ENCODE data around the gene ITM2C.

ITM2C gene

GRCh38 chr2:230927711-230928341, 63.1 kb downstream of the ITM2C start:
- no peak for DNase-seq (ENCODE audit: low spot score)

All from putamen (tissue), 1 donor.